Body of pancreas (tissue), 4 donors: ENCODE results near the gene KTN1.

Experiments
- POLR2A ChIP-seq, 3 donors: fragments of 450-650 bp; IDR thresholded peaks; one replicate each; pipeline ENCODE4 v1.6.1; 2016; ENCODE audit warnings: antibody characterized with exemption in 3 of 3, mild to moderate bottlenecking in 2 of 3
- TF ChIP-seq, protein P1 (sequence below), 7 experiments: fragments of 450-650 bp in 4 of 7; fragments of 200-600 bp in 3 of 7; sonication (generic) in 3 of 7; IDR thresholded peaks; one replicate each; pipeline ENCODE4 v1.5.1; 2016 to 2019; ENCODE audit warnings: antibody characterized with exemption in 7 of 7

DNA sequence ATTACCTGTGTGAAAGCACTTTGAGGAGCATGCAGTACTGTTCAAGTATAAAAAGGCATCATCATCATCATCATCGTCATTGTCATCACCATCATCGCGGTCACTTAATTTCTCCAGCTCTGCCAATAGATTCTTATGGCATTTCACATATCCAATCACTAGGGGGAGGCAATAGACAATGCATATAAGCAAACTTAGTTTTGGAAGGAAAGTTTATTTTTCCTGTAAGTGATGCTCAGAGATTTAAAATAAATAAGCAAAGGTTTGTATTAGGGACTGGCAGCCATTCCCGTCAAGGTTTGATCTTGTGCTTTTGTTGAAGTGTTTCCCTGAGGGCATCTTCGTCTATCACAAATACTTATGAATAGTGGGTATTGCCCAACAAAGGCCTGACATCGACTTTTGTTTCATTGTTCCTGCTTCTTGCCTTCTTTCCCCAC, 127.4 kb downstream of the KTN1 start:
- TF ChIP-seq, protein P1, sequence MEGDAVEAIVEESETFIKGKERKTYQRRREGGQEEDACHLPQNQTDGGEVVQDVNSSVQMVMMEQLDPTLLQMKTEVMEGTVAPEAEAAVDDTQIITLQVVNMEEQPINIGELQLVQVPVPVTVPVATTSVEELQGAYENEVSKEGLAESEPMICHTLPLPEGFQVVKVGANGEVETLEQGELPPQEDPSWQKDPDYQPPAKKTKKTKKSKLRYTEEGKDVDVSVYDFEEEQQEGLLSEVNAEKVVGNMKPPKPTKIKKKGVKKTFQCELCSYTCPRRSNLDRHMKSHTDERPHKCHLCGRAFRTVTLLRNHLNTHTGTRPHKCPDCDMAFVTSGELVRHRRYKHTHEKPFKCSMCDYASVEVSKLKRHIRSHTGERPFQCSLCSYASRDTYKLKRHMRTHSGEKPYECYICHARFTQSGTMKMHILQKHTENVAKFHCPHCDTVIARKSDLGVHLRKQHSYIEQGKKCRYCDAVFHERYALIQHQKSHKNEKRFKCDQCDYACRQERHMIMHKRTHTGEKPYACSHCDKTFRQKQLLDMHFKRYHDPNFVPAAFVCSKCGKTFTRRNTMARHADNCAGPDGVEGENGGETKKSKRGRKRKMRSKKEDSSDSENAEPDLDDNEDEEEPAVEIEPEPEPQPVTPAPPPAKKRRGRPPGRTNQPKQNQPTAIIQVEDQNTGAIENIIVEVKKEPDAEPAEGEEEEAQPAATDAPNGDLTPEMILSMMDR (IDR thresholded peaks at IDR 0.05), result peak; percentile 17 to 75 (median 75)
- TF ChIP-seq POLR2A (IDR thresholded peaks at IDR 0.05), result no peak
